Measurements from ENCODE around the gene HBZ. TPM values are rescaled to one million over a fixed set of nuclear protein-coding genes. Genes with fewer than 3 reads are reported as not detected.

Gene HBZ
- total RNA-seq = not detected in 2 replicates

- Mint-ChIP-seq H3K4me3 (ENCODE audit: low read depth) (no peak within 1 kb of the TSS), H3K4me1 (ENCODE audit: low read depth) (peaks cover 5% of the 10 kb centered on the region), H3K27ac (no peak within 1 kb of the TSS), H3K27me3 (ENCODE audit: low read depth) (peaks cover 37% of the 10 kb centered on the region), H3K9me3 (no peaks in the 10 kb centered on the region), H3K36me3 (ENCODE audit: low read depth) (no peaks in the 10 kb centered on the region)
- intact Hi-C loops (cut with micrococcal nuclease) = no loop called here
- no peak for DNase-seq (ENCODE audit: low spot score)
These were observed at the start of gene HBZ for GRCh38 chr16:152141-153128. Gene HBZ (plus strand): TSS chr16:152644. CDS start chr16:152910, 266 bp downstream.

GRCh38 chr16:104355-104754, 48.1 kb upstream of the HBZ start:
- H3K4me3 Mint-ChIP-seq (ENCODE audit: low read depth) = no peak overlapping the region
- H3K27ac Mint-ChIP-seq = no peak overlapping the region
- intact Hi-C loops (cut with micrococcal nuclease) = no loop called here
- no peak for DNase-seq (ENCODE audit: low spot score)
- H3K27me3 Mint-ChIP-seq (ENCODE audit: low read depth) = no peaks in the 10 kb centered on the region
- peaks cover 23% of the 10 kb centered on the region for H3K36me3 Mint-ChIP-seq (ENCODE audit: low read depth)
- H3K4me1 Mint-ChIP-seq (ENCODE audit: low read depth) = no peaks in the 10 kb centered on the region
- no peaks in the 10 kb centered on the region for H3K9me3 Mint-ChIP-seq

GRCh38 chr16:104928-105327, 47.5 kb upstream of the HBZ start:
- Mint-ChIP-seq H3K4me3 (ENCODE audit: low read depth) (no peak overlapping the region), H3K9me3 (no peaks in the 10 kb centered on the region), H3K27me3 (ENCODE audit: low read depth) (no peaks in the 10 kb centered on the region), H3K27ac (no peak overlapping the region), H3K4me1 (ENCODE audit: low read depth) (no peaks in the 10 kb centered on the region), H3K36me3 (ENCODE audit: low read depth) (peaks cover 27% of the 10 kb centered on the region)
- no peak for DNase-seq (ENCODE audit: low spot score)
- intact Hi-C loops (cut with micrococcal nuclease) = no loop called here

GRCh38 chr16:105521-105920, 46.9 kb upstream of the HBZ start:
- Mint-ChIP-seq H3K27ac (no peak overlapping the region), H3K27me3 (ENCODE audit: low read depth) (no peaks in the 10 kb centered on the region), H3K9me3 (no peaks in the 10 kb centered on the region), H3K4me1 (ENCODE audit: low read depth) (no peaks in the 10 kb centered on the region), H3K4me3 (ENCODE audit: low read depth) (no peak overlapping the region), H3K36me3 (ENCODE audit: low read depth) (peaks cover 25% of the 10 kb centered on the region)
- intact Hi-C loops (cut with micrococcal nuclease) = no loop called here
- no peak for DNase-seq (ENCODE audit: low spot score)

GRCh38 chr16:106623-107324, 45.7 kb upstream of the HBZ start:
- Mint-ChIP-seq H3K36me3 (ENCODE audit: low read depth) (peaks cover 28% of the 10 kb centered on the region), H3K27ac (no peak overlapping the region), H3K4me1 (ENCODE audit: low read depth) (no peaks in the 10 kb centered on the region), H3K9me3 (no peaks in the 10 kb centered on the region), H3K4me3 (ENCODE audit: low read depth) (no peak overlapping the region), H3K27me3 (ENCODE audit: low read depth) (no peaks in the 10 kb centered on the region)
- peak; percentile 45 for DNase-seq (ENCODE audit: low spot score)
- intact Hi-C loops (cut with micrococcal nuclease) = no loop called here

GRCh38 chr16:112153-112840, 40.1 kb upstream of the HBZ start:
- Mint-ChIP-seq H3K4me3 (ENCODE audit: low read depth) (no peak overlapping the region), H3K4me1 (ENCODE audit: low read depth) (peaks cover 13% of the 10 kb centered on the region), H3K36me3 (ENCODE audit: low read depth) (peaks cover 50% of the 10 kb centered on the region), H3K27ac (no peak overlapping the region), H3K9me3 (no peaks in the 10 kb centered on the region), H3K27me3 (ENCODE audit: low read depth) (no peaks in the 10 kb centered on the region)
- DNase-seq (ENCODE audit: low spot score) = no peak
- intact Hi-C loops (cut with micrococcal nuclease) = no loop called here

- intact Hi-C loops (cut with micrococcal nuclease) = no loop called here
- no peak overlapping the region for H3K27ac Mint-ChIP-seq
- H3K4me3 Mint-ChIP-seq (ENCODE audit: low read depth) = no peak overlapping the region
- DNase-seq (ENCODE audit: low spot score) = no peak
- peaks cover 13% of the 10 kb centered on the region for H3K4me1 Mint-ChIP-seq (ENCODE audit: low read depth)
- H3K9me3 Mint-ChIP-seq = no peaks in the 10 kb centered on the region
- H3K36me3 Mint-ChIP-seq (ENCODE audit: low read depth) = peaks cover 43% of the 10 kb centered on the region
- no peaks in the 10 kb centered on the region for H3K27me3 Mint-ChIP-seq (ENCODE audit: low read depth)
These were observed 38.1 kb upstream of the HBZ start for GRCh38 chr16:114327-114726.

- Mint-ChIP-seq H3K36me3 (ENCODE audit: low read depth) (peaks cover 36% of the 10 kb centered on the region), H3K27ac (no peak overlapping the region), H3K9me3 (no peaks in the 10 kb centered on the region), H3K4me1 (ENCODE audit: low read depth) (peaks cover 13% of the 10 kb centered on the region), H3K27me3 (ENCODE audit: low read depth) (no peaks in the 10 kb centered on the region), H3K4me3 (ENCODE audit: low read depth) (no peak overlapping the region)
- intact Hi-C loops (cut with micrococcal nuclease) = loop anchor here (5.0 kb wide), 1 partner anchor 246 kb away; no protein-coding TSS in a partner anchor
- DNase-seq (ENCODE audit: low spot score) = no peak
These were observed 36.4 kb upstream of the HBZ start for GRCh38 chr16:116015-116414.

GRCh38 chr16:117379-118365, 34.8 kb upstream of the HBZ start:
- peak; percentile 39 for DNase-seq (ENCODE audit: low spot score)
- Mint-ChIP-seq H3K4me3 (ENCODE audit: low read depth) (no peak overlapping the region), H3K27me3 (ENCODE audit: low read depth) (no peaks in the 10 kb centered on the region), H3K9me3 (no peaks in the 10 kb centered on the region), H3K36me3 (ENCODE audit: low read depth) (peaks cover 24% of the 10 kb centered on the region), H3K4me1 (ENCODE audit: low read depth) (peaks cover 13% of the 10 kb centered on the region), H3K27ac (no peak overlapping the region)
- intact Hi-C loops (cut with micrococcal nuclease) = loop anchor here (1.0 to 5.0 kb wide), 2 partner anchors 64 to 245 kb away; no protein-coding TSS in a partner anchor

GRCh38 chr16:118857-119256, 33.6 kb upstream of the HBZ start:
- peaks cover 4% of the 10 kb centered on the region for H3K4me1 Mint-ChIP-seq (ENCODE audit: low read depth)
- H3K9me3 Mint-ChIP-seq = no peaks in the 10 kb centered on the region
- DNase-seq (ENCODE audit: low spot score) = no peak
- H3K27ac Mint-ChIP-seq = no peak overlapping the region
- H3K4me3 Mint-ChIP-seq (ENCODE audit: low read depth) = no peak overlapping the region
- H3K27me3 Mint-ChIP-seq (ENCODE audit: low read depth) = no peaks in the 10 kb centered on the region
- peaks cover 26% of the 10 kb centered on the region for H3K36me3 Mint-ChIP-seq (ENCODE audit: low read depth)
- intact Hi-C loops (cut with micrococcal nuclease) = loop anchor here (1.0 to 5.0 kb wide), 2 partner anchors 62 to 243 kb away; no protein-coding TSS in a partner anchor

- no peak overlapping the region for H3K27ac Mint-ChIP-seq
- intact Hi-C loops (cut with micrococcal nuclease) = loop anchor here (5.0 kb wide), 1 partner anchor 243 kb away; no protein-coding TSS in a partner anchor
- H3K27me3 Mint-ChIP-seq (ENCODE audit: low read depth) = no peaks in the 10 kb centered on the region
- peaks cover 27% of the 10 kb centered on the region for H3K36me3 Mint-ChIP-seq (ENCODE audit: low read depth)
- no peak overlapping the region for H3K4me3 Mint-ChIP-seq (ENCODE audit: low read depth)
- H3K9me3 Mint-ChIP-seq = no peaks in the 10 kb centered on the region
- no peak for DNase-seq (ENCODE audit: low spot score)
- peaks cover 1% of the 10 kb centered on the region for H3K4me1 Mint-ChIP-seq (ENCODE audit: low read depth)
These were observed 33.1 kb upstream of the HBZ start for GRCh38 chr16:119295-119694.
